Tibial nerve (tissue), 4 donors: Measurements from ENCODE around the gene KLF1. TPM values are rescaled to one million over a fixed set of nuclear protein-coding genes. Genes with fewer than 3 reads are reported as not detected.

ENCODE experiments used
- DNase-seq, 2 donors: peaks; one replicate each; pipeline ENCODE4 v3.0.0-alpha.2; 2019; ENCODE audit warnings: low spot score in 2 of 2
- H3K27ac ChIP-seq, 4 donors: fragments of 200-600 bp; sonication (generic) in 3 of 4; one replicate each; pipeline ENCODE4 v1.5.1; 2017 to 2019; ENCODE audit warnings: mild to moderate bottlenecking in 1 of 4
- H3K27me3 ChIP-seq, 2 donors: fragments of 200-600 bp; sonication (generic) in 1 of 2; one replicate each; pipeline versions ENCODE4 v1.5.1 to v1.6.0; 2017 to 2019
- H3K36me3 ChIP-seq, 3 donors: fragments of 200-600 bp; sonication (generic); one replicate each; pipeline ENCODE4 v1.5.1; 2018 to 2019
- H3K4me1 ChIP-seq, 4 donors: fragments of 200-600 bp; sonication (generic) in 3 of 4; one replicate each; pipeline ENCODE4 v1.5.1; 2017 to 2019
- H3K4me3 ChIP-seq, 4 donors: fragments of 200-600 bp; sonication (generic) in 3 of 4; one replicate each; pipeline ENCODE4 v1.5.1; 2017 to 2019; ENCODE audit warnings: mild to moderate bottlenecking in 1 of 4, moderate library complexity in 1 of 4
- H3K9me3 ChIP-seq, 4 donors: fragments of 200-600 bp; sonication (generic) in 3 of 4; one replicate each; pipeline ENCODE4 v1.5.1; 2017 to 2019
- EP300 ChIP-seq, 2 donors: sonication (generic); formaldehyde crosslinking; IDR thresholded peaks; one replicate each; pipeline ENCODE4 v1.6.1; 2017; ENCODE audit warnings: antibody characterized with exemption in 2 of 2, mild to moderate bottlenecking in 1 of 2
- POLR2A ChIP-seq, 2 donors: fragments of 450-650 bp; IDR thresholded peaks; one replicate each; pipeline ENCODE4 v1.6.1; 2017; ENCODE audit warnings: antibody characterized with exemption in 2 of 2, mild to moderate bottlenecking in 2 of 2, moderate library complexity in 2 of 2
- WGBS, 2 donors: methylation state at CpG; one replicate each; pipeline ENCODE4 v1.1.5; 2018; 5-methylcytosine and 5-hydroxymethylcytosine counted together
- total RNA-seq, 4 donors: library from RNA; depleted of rRNA; stranded (reverse); fragments of >200 nt; gene quantifications; one replicate each; pipeline ENCODE4 v1.1.0, GENCODE V29; 2016
- TF ChIP-seq, protein P1 (sequence below), 5 experiments: fragments of 200-600 bp in 3 of 5; fragments of 450-650 bp in 2 of 5; sonication (generic) in 3 of 5; IDR thresholded peaks; one replicate each; pipeline ENCODE4 v1.5.1; 2016 to 2019; ENCODE audit warnings: antibody characterized with exemption in 5 of 5, mild to moderate bottlenecking in 3 of 5, moderate library complexity in 2 of 5

The KLF1 gene
- total RNA-seq, 4 donors from 2014 or later: not detected

DNA sequence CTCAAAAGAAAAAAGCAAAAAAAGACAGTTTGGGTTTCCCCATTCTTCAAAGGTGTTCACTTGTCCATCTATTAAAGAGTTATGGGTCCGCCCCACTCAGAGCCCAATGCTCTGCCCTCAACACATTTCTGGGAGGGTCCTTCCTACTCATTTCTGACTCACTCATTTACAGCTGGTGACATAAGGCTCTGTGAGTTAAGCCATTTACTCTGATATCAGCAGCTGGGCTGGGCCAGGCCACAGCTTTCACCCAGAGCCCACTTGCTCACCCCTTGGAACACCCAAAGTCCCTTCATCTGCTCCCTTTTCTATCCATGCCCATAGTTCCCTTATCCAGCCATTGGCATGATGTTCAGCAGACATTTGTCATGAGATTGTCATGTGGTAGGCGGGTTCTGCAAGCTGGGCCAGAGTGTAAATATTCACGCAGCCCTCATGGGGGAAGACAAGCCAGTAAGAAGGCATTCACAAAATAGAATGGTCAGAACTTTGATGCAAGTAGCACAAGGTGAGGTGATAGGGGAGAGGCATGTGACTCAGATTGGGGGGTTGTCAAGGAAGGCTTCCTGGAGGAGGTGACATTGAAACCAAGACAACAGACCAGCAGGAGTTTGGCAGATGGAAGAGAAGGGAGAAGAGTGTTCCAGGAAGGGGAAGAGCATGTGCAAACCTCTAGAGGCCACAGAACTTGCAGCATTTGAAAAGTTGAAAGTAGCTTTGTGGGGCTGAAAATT, 42.8 kb downstream of the KLF1 start:
- H3K36me3 ChIP-seq: no peaks in the 10 kb centered on the region
- no peak overlapping the region for H3K4me3 ChIP-seq
- DNase-seq: no peak
- peaks cover 0 to 26% (median 5%) of the 10 kb centered on the region in 4 donors for H3K4me1 ChIP-seq
- 85 to 93% methylated on average over 3 of the region's 3 CpGs for WGBS, 2 donors
- H3K9me3 ChIP-seq: no peaks in the 10 kb centered on the region
- H3K27ac ChIP-seq: no peak overlapping the region
- H3K27me3 ChIP-seq: peaks cover 0 to 71% of the 10 kb centered on the region in 2 donors
- TF ChIP-seq, protein P1, sequence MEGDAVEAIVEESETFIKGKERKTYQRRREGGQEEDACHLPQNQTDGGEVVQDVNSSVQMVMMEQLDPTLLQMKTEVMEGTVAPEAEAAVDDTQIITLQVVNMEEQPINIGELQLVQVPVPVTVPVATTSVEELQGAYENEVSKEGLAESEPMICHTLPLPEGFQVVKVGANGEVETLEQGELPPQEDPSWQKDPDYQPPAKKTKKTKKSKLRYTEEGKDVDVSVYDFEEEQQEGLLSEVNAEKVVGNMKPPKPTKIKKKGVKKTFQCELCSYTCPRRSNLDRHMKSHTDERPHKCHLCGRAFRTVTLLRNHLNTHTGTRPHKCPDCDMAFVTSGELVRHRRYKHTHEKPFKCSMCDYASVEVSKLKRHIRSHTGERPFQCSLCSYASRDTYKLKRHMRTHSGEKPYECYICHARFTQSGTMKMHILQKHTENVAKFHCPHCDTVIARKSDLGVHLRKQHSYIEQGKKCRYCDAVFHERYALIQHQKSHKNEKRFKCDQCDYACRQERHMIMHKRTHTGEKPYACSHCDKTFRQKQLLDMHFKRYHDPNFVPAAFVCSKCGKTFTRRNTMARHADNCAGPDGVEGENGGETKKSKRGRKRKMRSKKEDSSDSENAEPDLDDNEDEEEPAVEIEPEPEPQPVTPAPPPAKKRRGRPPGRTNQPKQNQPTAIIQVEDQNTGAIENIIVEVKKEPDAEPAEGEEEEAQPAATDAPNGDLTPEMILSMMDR (IDR thresholded peaks at IDR 0.05): no peak
- TF ChIP-seq POLR2A (IDR thresholded peaks at IDR 0.05): no peak
- TF ChIP-seq EP300 (IDR thresholded peaks at IDR 0.05): no peak

DNA sequence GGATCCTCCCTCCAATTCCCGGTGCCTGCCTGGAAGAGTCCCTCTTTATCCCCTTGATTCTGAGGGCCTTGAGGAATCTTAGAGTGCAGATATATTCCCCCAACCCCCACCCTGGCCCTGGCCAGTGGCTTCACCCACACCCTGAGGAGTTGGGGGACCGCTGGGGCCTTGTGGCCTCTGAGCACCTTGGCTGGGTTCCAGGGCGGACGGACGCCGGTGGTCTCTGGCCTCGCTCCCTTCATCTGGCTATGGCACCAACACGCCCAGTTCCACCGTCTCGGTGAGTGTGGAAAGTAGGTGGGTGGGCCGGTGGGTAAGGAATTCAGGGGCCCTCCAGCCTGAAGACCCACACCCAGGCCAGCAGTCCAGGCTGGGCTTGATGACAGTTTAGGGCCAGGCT, 43.7 kb downstream of the KLF1 start:
- Histone ChIP-seq H3K36me3 (no peaks in the 10 kb centered on the region), H3K4me1 (peaks cover 0 to 33% (median 11%) of the 10 kb centered on the region in 4 donors), H3K9me3 (no peaks in the 10 kb centered on the region), H3K27me3 (peaks cover 0 to 80% of the 10 kb centered on the region in 2 donors), H3K27ac (no peak overlapping the region), H3K4me3 (no peak overlapping the region)
- TF ChIP-seq EP300 (IDR thresholded peaks at IDR 0.05) (no peak), POLR2A (IDR thresholded peaks at IDR 0.05) (no peak)
- TF ChIP-seq, protein P1 (IDR thresholded peaks at IDR 0.05): no peak
- 83 to 100% methylated on average over 4 to 11 of the region's 11 CpGs for WGBS, 2 donors
- DNase-seq: no peak

DNA sequence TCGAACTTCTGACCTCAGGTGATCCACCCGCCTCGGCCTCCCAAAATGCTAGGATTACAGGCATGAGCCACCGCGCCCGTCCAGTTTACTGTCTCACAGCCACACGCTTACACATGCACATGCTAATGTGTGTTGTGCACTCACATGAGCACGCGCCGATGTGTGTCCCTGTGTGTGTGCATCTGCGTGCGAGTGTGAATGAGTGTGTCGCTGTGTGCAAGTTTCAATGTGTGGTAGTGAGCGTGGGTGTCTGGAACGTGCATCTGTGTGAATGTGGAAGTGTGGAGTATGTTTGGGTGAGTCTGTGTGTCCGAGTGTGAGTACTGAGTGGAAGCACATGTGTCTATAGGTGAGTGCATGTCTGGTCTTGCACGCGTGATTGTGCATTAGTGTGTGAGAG, 44.5 kb downstream of the KLF1 start:
- 93% methylated on average over 18 of the region's 18 CpGs for WGBS, 2 donors
- TF ChIP-seq POLR2A (IDR thresholded peaks at IDR 0.05): no peak
- no peak for TF ChIP-seq EP300 (IDR thresholded peaks at IDR 0.05)
- TF ChIP-seq, protein P1 (IDR thresholded peaks at IDR 0.05): no peak
- H3K27me3 ChIP-seq: peaks cover 0 to 86% of the 10 kb centered on the region in 2 donors

DNA sequence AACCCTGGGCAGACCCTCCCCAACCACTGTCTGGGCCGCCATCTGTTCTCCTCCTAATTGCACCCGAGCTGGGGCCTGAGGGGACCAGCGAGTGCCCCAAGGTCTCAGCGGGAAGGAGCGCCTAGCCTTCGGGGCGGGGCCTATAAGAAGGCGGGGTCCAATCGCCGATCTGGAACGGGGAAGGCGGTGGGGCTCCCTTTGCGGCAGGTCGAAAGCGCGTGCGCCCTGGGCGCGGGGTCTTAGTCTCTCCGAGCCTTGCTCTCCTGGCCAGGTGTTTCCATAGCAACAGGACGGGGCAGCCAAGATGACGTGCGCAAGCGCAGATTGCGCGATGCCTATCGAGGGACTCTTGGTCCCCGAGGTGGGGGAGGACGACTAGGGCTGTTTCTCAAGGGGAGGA, 45.9 kb downstream of the KLF1 start:
- WGBS, 2 donors: 3 to 4% methylated on average over 27 to 29 of the region's 29 CpGs
- DNase-seq: no peak
- H3K4me1 ChIP-seq: peaks cover 0 to 23% (median 8%) of the 10 kb centered on the region in 4 donors
- TF ChIP-seq, protein P1 (IDR thresholded peaks at IDR 0.05): no peak
- no peak for TF ChIP-seq EP300 (IDR thresholded peaks at IDR 0.05)
- no peak for TF ChIP-seq POLR2A (IDR thresholded peaks at IDR 0.05)
- H3K9me3 ChIP-seq: no peaks in the 10 kb centered on the region
- no peak overlapping the region for H3K4me3 ChIP-seq
- no peaks in the 10 kb centered on the region for H3K36me3 ChIP-seq
- no peak overlapping the region for H3K27ac ChIP-seq
- H3K27me3 ChIP-seq: peaks cover 0 to 96% of the 10 kb centered on the region in 2 donors

More for the DNA sequence above, 44.5 kb downstream of the KLF1 start:
- Histone ChIP-seq H3K4me1 (peaks cover 0 to 29% (median 10%) of the 10 kb centered on the region in 4 donors), H3K36me3 (no peaks in the 10 kb centered on the region), H3K27ac (no peak overlapping the region), H3K9me3 (no peaks in the 10 kb centered on the region), H3K4me3 (no peak overlapping the region)
- DNase-seq: no peak
